ENCODE data around the gene TMC2. TPM values are rescaled to one million over a fixed set of nuclear protein-coding genes. Genes with fewer than 3 reads are reported as not detected.
A peak's percentile ranks its signal among the peaks of the same experiment; 100 is the strongest.

The TMC2 gene
- total RNA-seq, 1 experiment from 2014 or later: not detected

DNA sequence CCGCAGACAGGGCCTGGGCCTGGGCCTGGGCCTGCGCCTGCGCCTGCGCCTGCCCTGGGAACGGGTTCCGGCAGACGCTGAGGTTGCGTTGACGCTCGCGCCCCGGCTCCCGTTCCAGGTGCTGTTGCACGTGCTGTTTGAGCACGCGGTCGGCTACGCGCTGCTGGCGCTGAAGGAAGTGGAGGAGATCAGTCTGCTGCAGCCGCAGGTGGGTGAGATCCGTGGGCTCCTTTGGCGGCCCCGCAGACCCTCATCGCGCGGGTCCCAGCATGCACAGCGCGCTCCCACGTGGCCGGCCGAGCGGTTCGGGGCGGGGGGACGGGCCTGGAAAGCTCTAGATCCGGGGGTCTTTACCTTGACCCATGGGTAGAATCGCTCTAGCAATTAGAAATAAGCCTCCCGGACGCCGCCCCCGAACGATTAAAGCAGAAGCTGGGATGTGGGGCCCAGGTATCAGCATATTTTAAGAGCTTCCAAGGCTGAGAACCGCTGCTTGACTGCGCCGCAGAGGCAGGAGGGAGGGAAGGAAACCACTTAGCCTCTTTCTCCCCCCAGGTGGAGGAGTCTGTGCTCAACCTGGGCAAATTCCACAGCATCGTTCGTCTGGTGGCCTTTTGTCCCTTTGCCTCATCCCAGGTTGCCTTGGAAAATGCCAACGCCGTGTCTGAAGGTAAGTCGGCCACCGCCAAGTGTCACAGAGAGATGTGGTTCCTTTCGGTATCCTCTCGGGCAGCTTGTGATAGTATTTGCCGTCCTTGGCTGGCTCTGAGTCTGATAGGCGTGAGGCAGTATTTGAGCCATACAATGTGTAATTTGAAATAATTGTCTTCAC lies 116.6 kb downstream of the TMC2 start:
- TSS peak; percentile 50 for BruUV-seq (replicated peaks)
- ChIA-PET POLR2A (ENCODE audit: low non-redundant PET) (interaction anchor here (1.1 kb wide), 1 partner anchor 11 kb away, joined by 4 read pairs; the partner anchor contains the start of gene IDH3B), CTCF (no interaction called here)
- Histone ChIP-seq H3K4me1 (ENCODE audit: insufficient read depth, low read length, poor library complexity, severe bottlenecking) (peaks cover 25% of the 10 kb centered on the region), H3K36me3 (ENCODE audit: insufficient read depth, low read length, poor library complexity, severe bottlenecking) (peaks cover 51% of the 10 kb centered on the region), H3K27me3 (replicated peaks; ENCODE audit: insufficient read depth, low read depth, low read length, poor library complexity) (no peaks in the 10 kb centered on the region), H3K27ac (ENCODE audit: low read depth, low read length, poor library complexity, severe bottlenecking) (peak overlapping the region; percentile 90), H3K4me3 (ENCODE audit: low read depth, low read length, poor library complexity, severe bottlenecking) (peak overlapping the region; percentile 100), H3K9me3 (ENCODE audit: low read depth, low read length, poor library complexity, severe bottlenecking) (no peaks in the 10 kb centered on the region)
- intact Hi-C loops (cut with micrococcal nuclease; ENCODE audit: unreplicated experiment): loop anchor here (2.0 kb wide), 2 partner anchors 128 to 182 kb away; partner anchors contain the start of gene SNRPB
- TF ChIP-seq, protein P1, sequence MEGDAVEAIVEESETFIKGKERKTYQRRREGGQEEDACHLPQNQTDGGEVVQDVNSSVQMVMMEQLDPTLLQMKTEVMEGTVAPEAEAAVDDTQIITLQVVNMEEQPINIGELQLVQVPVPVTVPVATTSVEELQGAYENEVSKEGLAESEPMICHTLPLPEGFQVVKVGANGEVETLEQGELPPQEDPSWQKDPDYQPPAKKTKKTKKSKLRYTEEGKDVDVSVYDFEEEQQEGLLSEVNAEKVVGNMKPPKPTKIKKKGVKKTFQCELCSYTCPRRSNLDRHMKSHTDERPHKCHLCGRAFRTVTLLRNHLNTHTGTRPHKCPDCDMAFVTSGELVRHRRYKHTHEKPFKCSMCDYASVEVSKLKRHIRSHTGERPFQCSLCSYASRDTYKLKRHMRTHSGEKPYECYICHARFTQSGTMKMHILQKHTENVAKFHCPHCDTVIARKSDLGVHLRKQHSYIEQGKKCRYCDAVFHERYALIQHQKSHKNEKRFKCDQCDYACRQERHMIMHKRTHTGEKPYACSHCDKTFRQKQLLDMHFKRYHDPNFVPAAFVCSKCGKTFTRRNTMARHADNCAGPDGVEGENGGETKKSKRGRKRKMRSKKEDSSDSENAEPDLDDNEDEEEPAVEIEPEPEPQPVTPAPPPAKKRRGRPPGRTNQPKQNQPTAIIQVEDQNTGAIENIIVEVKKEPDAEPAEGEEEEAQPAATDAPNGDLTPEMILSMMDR (conservative IDR thresholded peaks at IDR 0.05; ENCODE audit: low read depth, low read length): no peak
- no peak for TF ChIP-seq EZH2 (IDR thresholded peaks at IDR 0.05; ENCODE audit: borderline replicate concordance, low read depth, low read length, poor library complexity, severe bottlenecking)
- DNase-seq (ENCODE audit: low spot score): peak; percentile 60

DNA sequence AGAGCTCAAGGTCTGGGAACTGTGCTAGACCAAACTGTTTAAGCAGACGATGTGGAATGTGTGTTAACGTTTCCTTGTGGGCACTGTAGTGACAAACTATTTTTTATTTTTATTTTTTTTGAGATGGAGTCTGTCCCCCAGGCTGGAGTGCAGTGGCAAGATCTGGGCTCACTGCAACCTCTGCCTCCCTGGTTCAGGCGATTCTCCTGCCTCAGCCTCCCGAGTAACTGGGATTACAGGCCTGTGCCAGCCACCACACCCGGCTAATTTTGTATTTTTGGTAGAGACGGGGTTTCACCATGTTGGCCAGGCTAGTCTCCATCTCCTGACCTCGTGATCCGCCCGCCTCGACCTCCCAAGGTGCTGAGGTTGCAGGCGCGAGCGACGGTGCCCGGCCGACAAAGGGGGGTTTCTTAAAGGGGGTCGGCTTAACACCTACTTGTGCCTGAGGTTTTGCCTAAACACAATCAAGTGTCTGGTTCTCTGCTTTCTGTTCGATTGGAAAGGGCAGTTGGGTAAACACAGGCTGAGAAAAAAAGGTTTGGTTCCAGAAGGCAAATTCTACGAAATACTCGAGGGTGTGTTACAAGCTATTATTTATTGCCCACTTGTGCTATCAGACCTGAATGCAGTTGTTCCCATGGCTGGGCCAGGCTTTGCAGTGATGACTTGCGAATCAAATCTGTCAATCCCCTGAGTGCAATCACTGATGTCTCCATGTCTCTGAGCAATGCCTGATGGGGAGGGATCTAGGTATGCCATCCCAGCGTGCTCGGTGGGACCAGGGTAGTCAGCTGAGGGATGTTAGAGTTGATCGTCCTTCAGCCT lies 117.4 kb downstream of the TMC2 start:
- ChIA-PET POLR2A (ENCODE audit: low non-redundant PET) (no interaction called here), CTCF (no interaction called here)
- H3K9me3 ChIP-seq (ENCODE audit: low read depth, low read length, poor library complexity, severe bottlenecking): no peaks in the 10 kb centered on the region
- H3K27ac ChIP-seq (ENCODE audit: low read depth, low read length, poor library complexity, severe bottlenecking): peak overlapping the region; percentile 90
- H3K4me1 ChIP-seq (ENCODE audit: insufficient read depth, low read length, poor library complexity, severe bottlenecking): peaks cover 25% of the 10 kb centered on the region
- no peak for TF ChIP-seq EZH2 (IDR thresholded peaks at IDR 0.05; ENCODE audit: borderline replicate concordance, low read depth, low read length, poor library complexity, severe bottlenecking)
- TF ChIP-seq, protein P1 (conservative IDR thresholded peaks at IDR 0.05; ENCODE audit: low read depth, low read length): no peak
- intact Hi-C loops (cut with micrococcal nuclease; ENCODE audit: unreplicated experiment): loop anchor here (2.0 kb wide), 2 partner anchors 129 to 183 kb away; partner anchors contain the start of gene SNRPB
- no peaks in the 10 kb centered on the region for H3K27me3 ChIP-seq (replicated peaks; ENCODE audit: insufficient read depth, low read depth, low read length, poor library complexity)
- H3K36me3 ChIP-seq (ENCODE audit: insufficient read depth, low read length, poor library complexity, severe bottlenecking): peaks cover 59% of the 10 kb centered on the region
- DNase-seq (ENCODE audit: low spot score): no peak
- H3K4me3 ChIP-seq (ENCODE audit: low read depth, low read length, poor library complexity, severe bottlenecking): peak overlapping the region; percentile 100
- BruUV-seq (replicated peaks): no TSS peak

DNA sequence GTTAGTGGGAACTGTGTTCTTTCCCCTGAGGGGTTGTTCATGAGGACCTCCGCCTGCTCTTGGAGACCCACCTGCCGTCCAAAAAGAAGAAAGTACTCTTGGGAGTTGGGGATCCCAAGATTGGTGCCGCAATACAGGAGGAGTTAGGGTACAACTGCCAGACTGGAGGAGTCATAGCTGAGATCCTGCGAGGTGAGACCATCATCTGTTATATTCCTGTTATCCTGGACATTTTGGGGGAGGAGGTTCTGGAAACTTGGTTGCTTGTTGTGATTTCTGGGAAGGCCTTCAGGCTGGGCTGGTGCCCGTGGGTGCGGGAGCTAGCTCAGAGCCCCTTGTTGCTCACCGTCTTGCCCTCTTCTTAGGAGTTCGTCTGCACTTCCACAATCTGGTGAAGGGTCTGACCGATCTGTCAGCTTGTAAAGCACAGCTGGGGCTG lies 118.0 kb downstream of the TMC2 start:
- Histone ChIP-seq H3K9me3 (ENCODE audit: low read depth, low read length, poor library complexity, severe bottlenecking) (no peaks in the 10 kb centered on the region), H3K4me1 (ENCODE audit: insufficient read depth, low read length, poor library complexity, severe bottlenecking) (peaks cover 25% of the 10 kb centered on the region), H3K36me3 (ENCODE audit: insufficient read depth, low read length, poor library complexity, severe bottlenecking) (peaks cover 65% of the 10 kb centered on the region), H3K27me3 (replicated peaks; ENCODE audit: insufficient read depth, low read depth, low read length, poor library complexity) (no peaks in the 10 kb centered on the region), H3K27ac (ENCODE audit: low read depth, low read length, poor library complexity, severe bottlenecking) (peak overlapping the region; percentile 90), H3K4me3 (ENCODE audit: low read depth, low read length, poor library complexity, severe bottlenecking) (peak overlapping the region; percentile 100)
- no peak for TF ChIP-seq EZH2 (IDR thresholded peaks at IDR 0.05; ENCODE audit: borderline replicate concordance, low read depth, low read length, poor library complexity, severe bottlenecking)
- TF ChIP-seq, protein P1 (conservative IDR thresholded peaks at IDR 0.05; ENCODE audit: low read depth, low read length): no peak
- DNase-seq (ENCODE audit: low spot score): no peak
- BruUV-seq (replicated peaks): no TSS peak
- intact Hi-C loops (cut with micrococcal nuclease; ENCODE audit: unreplicated experiment): no loop called here
- ChIA-PET CTCF (no interaction called here), POLR2A (ENCODE audit: low non-redundant PET) (interaction anchor here (0.9 kb wide), 1 partner anchor 130 kb away, joined by 3 read pairs; no protein-coding TSS in a partner anchor)

All from A673 (cell line).